ENCODE data around the gene NBEA.

Gene NBEA

GRCh38 chr13:35649162-35649561 lies 707.1 kb downstream of the NBEA start:
- H3K4me1 ChIP-seq (ENCODE audit: control insufficient read depth, insufficient read depth, low read length): no peaks in the 10 kb centered on the region
- H3K36me3 ChIP-seq (ENCODE audit: control insufficient read depth in 2 of 2, insufficient read depth in 1 of 2, low read length in 2 of 2): no peaks in the 10 kb centered on the region
- H3K4me3 ChIP-seq (ENCODE audit: low read depth, low read length): no peak overlapping the region
- ChIA-PET CTCF (interaction anchor here (0.8 to 1.0 kb wide), 2 partner anchors 8 to 19 kb away, joined by 3 read pairs; no protein-coding TSS in a partner anchor), POLR2A (no interaction called here)
- no peak overlapping the region for H3K27ac ChIP-seq (ENCODE audit: extremely low read depth, low read depth, low read length)
- H3K9me3 ChIP-seq (ENCODE audit: control insufficient read depth, insufficient read depth, low read depth, low read length): no peaks in the 10 kb centered on the region
- TF ChIP-seq ZNF701 (tag by site-specific recombination; IDR thresholded peaks at IDR 0.05): no peak
- no peak for TF ChIP-seq ZNF157 (tag by site-specific recombination; IDR thresholded peaks at IDR 0.05)
- no peak for TF ChIP-seq ZXDB (tag by site-specific recombination; IDR thresholded peaks at IDR 0.05)
- TF ChIP-seq ZSCAN23 (tag by site-specific recombination; IDR thresholded peaks at IDR 0.05): no peak
- TF ChIP-seq ZNF549 (tag by site-specific recombination; IDR thresholded peaks at IDR 0.05): no peak
- no peak for TF ChIP-seq ZNF426 (tag by site-specific recombination; IDR thresholded peaks at IDR 0.05)
- TF ChIP-seq RBAK (tag by site-specific recombination; IDR thresholded peaks at IDR 0.05): no peak
- TF ChIP-seq BCL6B (tag by site-specific recombination; IDR thresholded peaks at IDR 0.05): no peak
- no peak for TF ChIP-seq ZNF223 (tag by site-specific recombination; IDR thresholded peaks at IDR 0.05)
- TF ChIP-seq SETDB1 (IDR thresholded peaks at IDR 0.05; ENCODE audit: insufficient read length, low read length): no peak
- no peak for TF ChIP-seq ZNF629 (tag by site-specific recombination; IDR thresholded peaks at IDR 0.05)
- no peak for TF ChIP-seq OSR2 (tag by site-specific recombination; IDR thresholded peaks at IDR 0.05)
- TF ChIP-seq SP2 (tag by site-specific recombination; IDR thresholded peaks at IDR 0.05): no peak
- no peak for TF ChIP-seq ZNF514 (tag by site-specific recombination; IDR thresholded peaks at IDR 0.05)
- no peak for TF ChIP-seq SP7 (tag by site-specific recombination; IDR thresholded peaks at IDR 0.05)
- no peak for TF ChIP-seq ZNF747 (tag by site-specific recombination; IDR thresholded peaks at IDR 0.05)
- no peak for TF ChIP-seq ZNF623 (tag by site-specific recombination; IDR thresholded peaks at IDR 0.05)
- no peak for TF ChIP-seq ZNF19 (tag by site-specific recombination; IDR thresholded peaks at IDR 0.05; ENCODE audit: low read depth)

DNA sequence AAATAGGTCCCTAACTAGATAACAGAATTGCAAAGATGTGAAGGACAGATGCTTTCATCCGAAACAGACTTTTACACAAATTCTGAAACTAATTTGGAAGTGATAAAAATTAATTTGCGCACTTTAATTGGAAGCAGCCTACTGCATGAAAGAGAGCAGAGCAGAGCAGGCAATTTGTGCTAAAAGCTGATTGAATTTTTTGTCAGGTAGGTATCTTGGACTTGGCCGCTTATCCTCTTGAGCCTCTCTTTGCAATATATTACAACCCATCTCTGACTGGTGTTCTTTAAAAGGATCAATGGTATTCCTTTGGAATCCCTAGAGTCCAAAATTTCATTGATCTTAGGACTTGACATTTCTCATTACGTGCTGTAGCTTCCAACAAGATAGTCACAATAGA lies 717.7 kb downstream of the NBEA start:
- H3K27ac ChIP-seq (ENCODE audit: extremely low read depth, low read depth, low read length): no peak overlapping the region
- ChIA-PET CTCF (no interaction called here), POLR2A (interaction anchor here (0.6 kb wide), 1 partner anchor 1398 kb away, joined by 4 read pairs; no protein-coding TSS in a partner anchor)
- no peak overlapping the region for H3K4me3 ChIP-seq (ENCODE audit: low read depth, low read length)
- TF ChIP-seq ZFP41 (tag by site-specific recombination; IDR thresholded peaks at IDR 0.05; ENCODE audit: borderline replicate concordance) (no peak), ZNF202 (tag by site-specific recombination; IDR thresholded peaks at IDR 0.05; ENCODE audit: borderline replicate concordance) (no peak), ZNF335 (tag by site-specific recombination; conservative IDR thresholded peaks at IDR 0.05) (no peak), PRDM10 (tag by site-specific recombination; IDR thresholded peaks at IDR 0.05) (no peak), FEZF1 (tag by site-specific recombination; IDR thresholded peaks at IDR 0.05) (no peak), ZNF558 (tag by site-specific recombination; IDR thresholded peaks at IDR 0.05) (no peak)
- TF ChIP-seq, protein P1, sequence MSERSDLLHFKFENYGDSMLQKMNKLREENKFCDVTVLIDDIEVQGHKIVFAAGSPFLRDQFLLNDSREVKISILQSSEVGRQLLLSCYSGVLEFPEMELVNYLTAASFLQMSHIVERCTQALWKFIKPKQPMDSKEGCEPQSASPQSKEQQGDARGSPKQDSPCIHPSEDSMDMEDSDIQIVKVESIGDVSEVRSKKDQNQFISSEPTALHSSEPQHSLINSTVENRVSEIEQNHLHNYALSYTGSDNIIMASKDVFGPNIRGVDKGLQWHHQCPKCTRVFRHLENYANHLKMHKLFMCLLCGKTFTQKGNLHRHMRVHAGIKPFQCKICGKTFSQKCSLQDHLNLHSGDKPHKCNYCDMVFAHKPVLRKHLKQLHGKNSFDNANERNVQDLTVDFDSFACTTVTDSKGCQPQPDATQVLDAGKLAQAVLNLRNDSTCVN (tag by site-specific recombination; optimal IDR thresholded peaks at IDR 0.05): no peak
- H3K4me1 ChIP-seq (ENCODE audit: control insufficient read depth, insufficient read depth, low read length): no peaks in the 10 kb centered on the region
- no peaks in the 10 kb centered on the region for H3K9me3 ChIP-seq (ENCODE audit: control insufficient read depth, insufficient read depth, low read depth, low read length)
- no peaks in the 10 kb centered on the region for H3K36me3 ChIP-seq (ENCODE audit: control insufficient read depth in 2 of 2, insufficient read depth in 1 of 2, low read length in 2 of 2)
